Neuronal stem cell (in vitro differentiated cells): ENCODE measurements around the gene CD48.

ENCODE experiments used
- DNase-seq: peaks from one replicate; pipeline ENCODE4 v3.0.0-alpha.2; 2013; ENCODE audit warnings: low spot score
- H2AFZ ChIP-seq: one replicate; pipeline ENCODE4 v1.6.1; 2013; ENCODE audit warnings: mild to moderate bottlenecking, low read length, inconsistent platforms
- H2AK5ac ChIP-seq: 2 replicates; pipeline ENCODE4 v1.6.1; 2013; ENCODE audit warnings: low read depth, mild to moderate bottlenecking, inconsistent platforms, low read length, moderate library complexity, mixed read lengths
- H2BK120ac ChIP-seq: 2 replicates; pipeline ENCODE4 v1.6.1; 2013; ENCODE audit warnings: low read depth, mild to moderate bottlenecking, inconsistent platforms, low read length, moderate library complexity, mixed read lengths
- H2BK12ac ChIP-seq: one replicate; pipeline ENCODE4 v1.6.1; 2013; ENCODE audit warnings: low read length, inconsistent platforms
- H2BK15ac ChIP-seq: 2 replicates; pipeline ENCODE4 v1.6.1; 2013; ENCODE audit warnings: mild to moderate bottlenecking, low read length, inconsistent platforms, mixed read lengths
- H2BK5ac ChIP-seq: one replicate; pipeline ENCODE4 v1.6.1; 2013; ENCODE audit warnings: inconsistent platforms, mild to moderate bottlenecking, low read length, moderate library complexity
- H3K14ac ChIP-seq: one replicate; pipeline ENCODE4 v1.6.1; 2013; ENCODE audit warnings: low read length, inconsistent platforms
- H3K18ac ChIP-seq: 2 replicates; pipeline ENCODE4 v1.6.1; 2013; ENCODE audit warnings: low read length, inconsistent platforms
- H3K23ac ChIP-seq: 2 replicates; pipeline ENCODE4 v1.6.1; 2013; ENCODE audit warnings: low read depth, mild to moderate bottlenecking, mixed read lengths, low read length, inconsistent platforms; ENCODE audit not compliant: poor library complexity
- H3K27ac ChIP-seq: replicated peaks from 3 replicates; pipeline ENCODE4 v1.5.1; 2013; ENCODE audit warnings: low read length, inconsistent platforms
- H3K27me3 ChIP-seq, 3 experiments: 2 replicates each; pipeline ENCODE4 v1.6.1; 2013; ENCODE audit warnings: low read length in 3 of 3, mild to moderate bottlenecking in 2 of 3, inconsistent platforms in 1 of 3, low read depth in 1 of 3, mixed read lengths in 1 of 3, moderate library complexity in 1 of 3; ENCODE audit not compliant: control insufficient read depth in 3 of 3, insufficient read depth in 3 of 3
- H3K36me3 ChIP-seq, 2 donors: replicated peaks in 1 of 2; 2 replicates each; pipeline ENCODE4 v1.6.1; 2013; ENCODE audit warnings: low read length in 2 of 2; ENCODE audit not compliant: control insufficient read depth in 2 of 2, insufficient read depth in 2 of 2
- H3K4ac ChIP-seq: 2 replicates; pipeline ENCODE4 v1.6.1; 2013; ENCODE audit warnings: inconsistent platforms, mild to moderate bottlenecking, low read length, moderate library complexity
- H3K4me1 ChIP-seq, 2 donors: 1 replicate in 1 of 2; 2 replicates in 1 of 2; pipeline ENCODE4 v1.6.1; 2013; ENCODE audit warnings: low read length in 2 of 2, low read depth in 1 of 2; ENCODE audit not compliant: control insufficient read depth in 2 of 2, insufficient read depth in 1 of 2
- H3K4me2 ChIP-seq: one replicate; pipeline ENCODE4 v1.6.1; 2013; ENCODE audit warnings: mild to moderate bottlenecking, low read length, inconsistent platforms; ENCODE audit not compliant: insufficient read depth, poor library complexity, severe bottlenecking
- H3K4me3 ChIP-seq, 2 donors: 2 replicates each; pipeline ENCODE4 v1.5.1; 2013; ENCODE audit warnings: low read length in 2 of 2, mild to moderate bottlenecking in 2 of 2, inconsistent platforms in 1 of 2, moderate library complexity in 1 of 2
- H3K79me1 ChIP-seq: one replicate; pipeline ENCODE4 v1.6.1; 2013; ENCODE audit warnings: low read depth, mild to moderate bottlenecking, inconsistent platforms, low read length, moderate library complexity
- H3K9ac ChIP-seq: one replicate; pipeline ENCODE4 v1.6.1; 2013; ENCODE audit warnings: mild to moderate bottlenecking, low read depth, low read length, inconsistent platforms; ENCODE audit not compliant: poor library complexity
- H3K9me3 ChIP-seq, 2 donors: replicated peaks in 1 of 2; 2 replicates each; pipeline versions ENCODE3 to v1.6.1; 2013; ENCODE audit warnings: low read length in 2 of 2, mild to moderate bottlenecking in 2 of 2, inconsistent platforms in 1 of 2, low read depth in 1 of 2, mixed read lengths in 1 of 2, moderate library complexity in 1 of 2; ENCODE audit not compliant: control insufficient read depth in 2 of 2, insufficient read depth in 1 of 2
- H4K8ac ChIP-seq: one replicate; pipeline ENCODE4 v1.6.1; 2013; ENCODE audit warnings: low read depth, mild to moderate bottlenecking, inconsistent platforms, low read length, moderate library complexity
- H4K91ac ChIP-seq: one replicate; pipeline ENCODE4 v1.6.1; 2013; ENCODE audit warnings: low read length, low read depth, mild to moderate bottlenecking, inconsistent platforms; ENCODE audit not compliant: poor library complexity
- WGBS, 2 donors: extraction: QIAGEN DNeasy Blood & Tissue Kit; methylation state at CpG; one replicate each; pipeline ENCODE4 v1.1.7; 2013; ENCODE audit warnings: missing lambda C conversion rate in 2 of 2, mixed read lengths in 1 of 2; ENCODE audit not compliant: insufficient read length in 2 of 2, insufficient replicate concordance in 1 of 2; ENCODE audit errors: extremely low coverage in 2 of 2; 5-methylcytosine and 5-hydroxymethylcytosine counted together

CD48 gene

DNA sequence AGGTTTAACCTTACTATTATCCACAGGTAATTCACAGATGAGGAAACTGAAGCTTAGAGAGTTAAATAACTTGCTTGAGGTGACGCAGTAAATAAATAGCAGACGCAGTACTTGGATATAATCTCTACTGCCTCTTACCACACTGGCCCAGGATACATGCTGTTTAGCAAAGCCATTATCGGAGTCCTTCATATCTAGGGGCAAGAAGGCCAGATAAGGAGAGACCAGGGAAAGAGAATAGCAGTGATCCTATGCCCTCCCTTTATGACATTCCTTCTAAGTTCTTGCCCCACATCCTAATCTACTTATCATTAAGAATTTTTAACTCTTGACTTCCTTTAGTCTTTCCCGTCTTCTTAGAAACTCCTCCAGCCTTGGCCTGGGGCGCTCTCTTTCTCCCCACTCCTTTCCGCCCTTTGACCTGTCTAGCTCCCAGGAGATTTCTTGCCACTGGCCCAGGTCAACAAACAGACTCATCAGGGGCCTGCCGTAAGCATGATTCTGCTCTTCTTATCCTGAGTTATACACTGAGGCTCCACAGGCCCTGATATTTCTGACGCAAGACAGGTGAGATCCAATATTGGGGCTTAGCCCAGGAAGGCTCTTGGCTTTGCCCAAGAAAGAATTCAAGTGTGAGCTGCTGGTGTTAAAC lies 53.3 kb downstream of the CD48 start:
- H3K4me3 ChIP-seq: no peak overlapping the region
- no peak for DNase-seq
- no peak overlapping the region for H3K27ac ChIP-seq

GRCh38 chr1:160657250-160657781 lies 54.3 kb downstream of the CD48 start:
- Histone ChIP-seq H3K27me3 (no peaks in the 10 kb centered on the region), H2BK5ac (no peak overlapping the region), H3K4ac (no peak overlapping the region), H3K9me3 (no peaks in the 10 kb centered on the region), H2AFZ (no peak overlapping the region), H3K79me1 (no peaks in the 10 kb centered on the region), H3K9ac (no peak overlapping the region), H3K18ac (no peak overlapping the region), H3K27ac (no peak overlapping the region), H3K4me3 (no peak overlapping the region), H2BK12ac (no peak overlapping the region), H4K91ac (no peak overlapping the region), H2AK5ac (no peak overlapping the region), H3K4me2 (no peak overlapping the region), H4K8ac (no peak overlapping the region), H3K14ac (no peak overlapping the region), H3K23ac (no peak overlapping the region), H3K36me3 (no peaks in the 10 kb centered on the region), H2BK15ac (no peak overlapping the region), H3K4me1 (peaks cover 0 to 1% of the 10 kb centered on the region in 2 donors), H2BK120ac (no peak overlapping the region)
- no CpG with 5 or more reads among the region's 5 CpGs for WGBS, 2 donors
- no peak for DNase-seq

More for the DNA sequence above, 53.3 kb downstream of the CD48 start:
- H3K9ac ChIP-seq: peak overlapping the region; percentile 13
- H3K9me3 ChIP-seq: no peaks in the 10 kb centered on the region
- no peak overlapping the region for H3K23ac ChIP-seq
- no peak overlapping the region for H2AK5ac ChIP-seq
- H3K14ac ChIP-seq: no peak overlapping the region
- H3K4me1 ChIP-seq: no peaks in the 10 kb centered on the region
- H3K79me1 ChIP-seq: no peaks in the 10 kb centered on the region
- no peak overlapping the region for H2BK120ac ChIP-seq
- no peak overlapping the region for H3K18ac ChIP-seq
- no CpG with 5 or more reads among the region's 8 CpGs for WGBS, 2 donors
- H3K36me3 ChIP-seq: no peaks in the 10 kb centered on the region
- no peak overlapping the region for H4K8ac ChIP-seq
- no peak overlapping the region for H3K4ac ChIP-seq
- no peak overlapping the region for H2BK12ac ChIP-seq
- H2AFZ ChIP-seq: no peak overlapping the region
- no peak overlapping the region for H3K4me2 ChIP-seq
- no peak overlapping the region for H4K91ac ChIP-seq
- no peak overlapping the region for H2BK15ac ChIP-seq
- H2BK5ac ChIP-seq: no peak overlapping the region
- no peaks in the 10 kb centered on the region for H3K27me3 ChIP-seq

- H3K79me1 ChIP-seq: no peaks in the 10 kb centered on the region
- peaks cover 0 to 3% of the 10 kb centered on the region in 2 donors for H3K4me1 ChIP-seq
- no peak overlapping the region for H2AK5ac ChIP-seq
- H3K4me2 ChIP-seq: no peak overlapping the region
- H4K8ac ChIP-seq: no peak overlapping the region
- H3K36me3 ChIP-seq: no peaks in the 10 kb centered on the region
- H3K4ac ChIP-seq: no peak overlapping the region
- H3K18ac ChIP-seq: no peak overlapping the region
- no peak overlapping the region for H2BK5ac ChIP-seq
- no peak overlapping the region for H2BK12ac ChIP-seq
- no CpG with 5 or more reads among the region's 3 CpGs for WGBS, 2 donors
- no peak overlapping the region for H3K14ac ChIP-seq
- no peak overlapping the region for H2AFZ ChIP-seq
- H3K23ac ChIP-seq: no peak overlapping the region
- no peaks in the 10 kb centered on the region for H3K27me3 ChIP-seq
- no peak for DNase-seq
- no peak overlapping the region for H4K91ac ChIP-seq
- H3K9ac ChIP-seq: no peak overlapping the region
- H3K4me3 ChIP-seq: no peak overlapping the region
- H2BK120ac ChIP-seq: no peak overlapping the region
- no peaks in the 10 kb centered on the region for H3K9me3 ChIP-seq
- no peak overlapping the region for H2BK15ac ChIP-seq
- H3K27ac ChIP-seq: no peak overlapping the region
Measured at GRCh38 chr1:160656737-160657136, 54.9 kb downstream of the CD48 start.

DNA sequence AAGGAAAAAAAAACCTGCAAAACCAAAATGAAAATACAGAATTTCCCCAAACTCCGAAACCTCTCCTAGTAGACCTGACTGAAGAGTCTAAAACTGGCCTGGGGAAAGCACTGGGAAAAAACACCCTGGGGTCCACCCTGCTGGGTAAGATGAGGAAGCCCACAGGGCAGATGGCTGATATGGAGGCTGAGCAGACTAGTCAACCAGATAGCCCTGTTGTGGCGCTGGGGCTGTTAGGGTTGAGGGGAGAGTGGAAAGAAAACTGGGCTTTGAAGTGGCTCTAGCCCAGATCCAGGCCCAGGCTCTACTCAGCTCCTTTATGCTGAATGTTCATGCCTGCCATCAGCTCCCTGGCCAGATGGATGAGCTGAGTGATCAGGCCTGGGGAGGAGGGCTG lies 58.0 kb downstream of the CD48 start:
- Histone ChIP-seq H2AK5ac (no peak overlapping the region), H2BK12ac (no peak overlapping the region), H3K4me2 (no peak overlapping the region), H4K8ac (no peak overlapping the region), H3K79me1 (no peaks in the 10 kb centered on the region), H4K91ac (no peak overlapping the region), H3K9ac (no peak overlapping the region), H3K4ac (no peak overlapping the region), H3K27me3 (peaks cover 0 to 3% (median 0%) of the 10 kb centered on the region in 3 experiments), H2AFZ (no peak overlapping the region), H3K36me3 (no peaks in the 10 kb centered on the region), H3K14ac (no peak overlapping the region), H3K4me3 (no peak overlapping the region), H3K23ac (no peak overlapping the region), H3K27ac (no peak overlapping the region), H2BK5ac (no peak overlapping the region), H3K4me1 (peaks cover 0 to 3% of the 10 kb centered on the region in 2 donors), H2BK15ac (no peak overlapping the region), H2BK120ac (no peak overlapping the region), H3K9me3 (no peaks in the 10 kb centered on the region), H3K18ac (no peak overlapping the region)
- WGBS, 2 donors: no CpG with 5 or more reads among the region's 2 CpGs
- DNase-seq: no peak
